ENCODE results near the gene CDH4. TPM values are rescaled to one million over a fixed set of nuclear protein-coding genes. Genes with fewer than 3 reads are reported as not detected.

The CDH4 gene
- total and polyA plus RNA-seq, 2 of the 4 experiments (the other 2 are of a cell fraction) = 1.6 to 3.5 TPM

DNA sequence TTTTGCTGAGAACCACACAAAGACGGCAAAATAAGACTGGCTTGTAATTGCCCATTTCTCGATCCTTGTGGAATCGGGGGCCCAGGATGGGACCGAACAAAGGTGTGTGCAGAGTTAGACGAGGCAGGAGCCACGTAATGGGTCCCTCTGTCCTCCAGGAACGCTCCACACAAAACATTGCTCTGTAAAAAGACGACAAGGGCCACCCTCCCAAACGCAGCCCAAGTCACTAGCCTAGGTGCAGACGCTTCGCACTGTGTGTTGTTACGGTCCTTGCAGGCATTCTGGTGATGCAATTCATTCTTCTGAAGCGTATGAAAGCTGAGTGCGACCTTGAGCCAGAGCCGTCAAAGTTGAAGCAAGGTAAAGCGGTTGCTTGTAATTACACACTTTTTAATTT lies 450.2 kb downstream of the CDH4 start:
- Histone ChIP-seq H3K9me3 (ENCODE audit: control insufficient read depth, insufficient read depth, low read length) (peaks cover 15% of the 10 kb centered on the region), H3K4me2 (ENCODE audit: low read depth, low read length) (no peak overlapping the region), H3K27ac (ENCODE audit: insufficient read depth, low read length) (no peak overlapping the region), H3K4me3 (ENCODE audit: insufficient read depth, low read depth, low read length) (no peak overlapping the region), H3K9me1 (ENCODE audit: insufficient read depth, low read length) (no peaks in the 10 kb centered on the region), H4K91ac (ENCODE audit: insufficient read depth, low read depth, low read length) (no peak overlapping the region), H2AK9ac (replicated peaks; ENCODE audit: low read depth, low read length, poor library complexity) (no peak overlapping the region), H2AFZ (replicated peaks; ENCODE audit: low read length, poor library complexity) (no peak overlapping the region), H3K4ac (ENCODE audit: low read depth, low read length) (no peak overlapping the region), H3K56ac (ENCODE audit: extremely low read depth, insufficient read depth, low read length) (no peak overlapping the region), H2AK5ac (ENCODE audit: low read depth, low read length) (no peak overlapping the region), H3K14ac (replicated peaks; ENCODE audit: low read depth, low read length) (no peak overlapping the region), H3K79me1 (ENCODE audit: low read depth in 1 of 2, low read length in 2 of 2) (no peaks in the 10 kb centered on the region), H2BK15ac (ENCODE audit: low read depth, low read length) (no peak overlapping the region), H3K27me3 (ENCODE audit: control insufficient read depth, insufficient read depth, low read length) (no peaks in the 10 kb centered on the region; the same call in 1 of the 2 replicates), H2BK20ac (ENCODE audit: low read depth, low read length) (no peak overlapping the region), H4K5ac (ENCODE audit: low read depth, low read length) (no peak overlapping the region), H2BK5ac (ENCODE audit: low read depth, low read length, poor library complexity, severe bottlenecking) (no peak overlapping the region), H4K8ac (ENCODE audit: low read depth in 2 of 2, low read length in 2 of 2) (no peak overlapping the region), H3K4me1 (ENCODE audit: control insufficient read depth, insufficient read depth, low read length) (no peaks in the 10 kb centered on the region), H3K36me3 (ENCODE audit: control insufficient read depth, insufficient read depth, low read length) (no peaks in the 10 kb centered on the region), H4K20me1 (ENCODE audit: insufficient read depth, low read length) (no peaks in the 10 kb centered on the region), H3K9ac (ENCODE audit: low read depth, low read length) (no peak overlapping the region), H3K18ac (ENCODE audit: low read depth, low read length) (no peak overlapping the region), H3K23ac (ENCODE audit: low read depth, low read length) (no peak overlapping the region), H2BK120ac (ENCODE audit: low read depth, low read length) (no peak overlapping the region)
- no TSS peak for BruUV-seq (replicated peaks)
- in situ Hi-C loops (cut with MboI; ENCODE audit: low sequenced_read_pairs) = no loop called here
- ATAC-seq (ENCODE audit: low read depth) (no peak), DNase-seq (no peak)
- ChIA-PET CTCF (no interaction called here), POLR2A (ENCODE audit: unreplicated experiment) (no interaction called here)
- intact Hi-C loops (cut with micrococcal nuclease) = no loop called here
- no peak for TF ChIP-seq FOS (IDR thresholded peaks at IDR 0.05; ENCODE audit: low read depth, low read length)
- WGBS, 2 experiments (ENCODE audit: extremely low coverage in 2 of 2, insufficient read length in 1 of 2) = 86% methylated on average over 7 of the region's 16 CpGs; no CpG with 5 or more reads in 1 of the 2 experiments
- dilution Hi-C loops (cut with HindIII; ENCODE audit: low sequenced_read_pairs, unreplicated experiment) = no loop called here

Measured in IMR-90 (cell line).